Measurements from ENCODE around the gene NCKAP5.

NCKAP5 gene

DNA sequence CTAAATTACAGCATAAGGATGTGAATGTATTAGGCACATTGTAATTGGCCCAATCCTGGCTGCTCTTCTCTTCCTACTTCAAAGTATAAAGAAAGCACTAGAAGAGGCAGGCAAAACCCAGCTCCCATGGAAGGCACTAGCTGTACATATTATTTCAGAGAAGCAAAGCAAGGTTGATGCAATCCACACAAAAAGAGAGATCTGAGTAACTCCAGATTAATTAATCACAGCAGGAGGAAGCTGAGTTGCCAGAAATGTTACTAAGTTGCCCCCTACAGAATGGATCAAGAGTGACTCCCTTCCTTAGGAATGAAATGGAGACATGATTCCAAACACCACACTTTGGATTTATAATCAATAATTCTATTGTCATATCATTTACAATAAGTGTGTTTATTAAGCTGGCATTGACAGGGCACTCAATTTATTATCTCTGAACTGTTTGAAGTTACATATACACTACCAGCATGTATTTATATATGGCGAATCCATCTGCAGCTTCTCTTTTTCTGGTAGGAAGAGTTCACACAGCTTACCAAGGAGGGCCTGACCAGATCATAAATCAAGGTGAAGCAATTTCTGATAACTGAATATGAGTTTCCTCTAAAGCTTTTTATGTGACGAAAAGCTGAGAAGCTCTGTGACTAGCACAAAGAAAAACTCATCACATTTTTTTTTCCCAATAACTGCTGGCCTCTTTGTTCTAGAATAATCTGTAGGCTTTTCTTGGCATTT, 505.2 kb downstream of the NCKAP5 start:
- no peak for DNase-seq

DNA sequence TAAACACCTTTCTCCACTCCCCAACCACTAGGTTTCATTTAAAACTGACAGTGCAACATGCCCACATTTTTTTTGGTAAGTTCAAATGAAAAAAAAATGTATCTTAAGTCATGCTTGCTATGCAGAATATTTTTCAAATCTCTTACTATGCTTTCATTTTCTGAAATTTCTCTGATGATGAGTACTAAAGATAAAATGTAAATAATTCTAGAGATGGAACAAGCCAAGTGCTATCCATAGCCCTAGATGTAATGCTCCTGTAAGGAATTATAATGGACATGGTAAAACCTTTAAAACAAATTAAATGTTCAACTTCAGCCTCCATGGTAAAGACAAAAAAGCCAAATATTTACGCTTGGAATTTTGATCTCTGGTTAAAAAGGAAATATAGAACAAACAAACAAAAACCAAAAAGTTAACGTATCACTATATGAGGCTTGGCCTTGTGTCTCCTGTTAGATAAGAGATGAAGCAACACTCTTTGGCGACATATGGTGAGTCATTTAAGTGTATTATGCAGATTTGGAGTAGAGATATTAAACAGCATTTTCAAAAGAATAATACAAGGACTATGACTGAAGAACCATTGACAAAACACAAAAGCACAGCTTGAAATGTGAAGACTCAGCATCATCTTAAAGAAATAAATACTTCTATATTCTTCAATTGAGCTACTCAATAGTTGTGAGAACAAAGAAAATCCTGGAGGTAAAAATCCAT, 506.2 kb downstream of the NCKAP5 start:
- no peak for DNase-seq

DNA sequence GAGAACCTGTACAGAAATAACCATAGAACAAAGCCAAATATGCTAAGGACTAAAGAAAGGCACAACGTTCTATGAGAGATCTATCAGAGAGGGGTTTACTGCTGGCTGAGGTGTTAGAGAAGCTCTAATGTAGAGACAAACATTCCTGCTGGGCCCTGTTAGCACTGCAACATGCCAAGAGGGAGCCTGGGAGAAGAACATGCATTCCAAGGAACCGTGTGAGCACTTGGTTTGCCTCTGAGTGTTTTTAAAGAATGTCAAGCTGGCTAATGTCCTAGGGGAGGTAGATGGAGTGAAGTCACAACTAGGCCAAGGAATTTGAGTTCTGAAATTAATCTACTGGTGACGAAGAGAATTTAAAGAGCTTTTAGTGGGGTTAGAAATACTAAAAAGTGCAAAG, 514.0 kb downstream of the NCKAP5 start:
- no peak for DNase-seq

DNA sequence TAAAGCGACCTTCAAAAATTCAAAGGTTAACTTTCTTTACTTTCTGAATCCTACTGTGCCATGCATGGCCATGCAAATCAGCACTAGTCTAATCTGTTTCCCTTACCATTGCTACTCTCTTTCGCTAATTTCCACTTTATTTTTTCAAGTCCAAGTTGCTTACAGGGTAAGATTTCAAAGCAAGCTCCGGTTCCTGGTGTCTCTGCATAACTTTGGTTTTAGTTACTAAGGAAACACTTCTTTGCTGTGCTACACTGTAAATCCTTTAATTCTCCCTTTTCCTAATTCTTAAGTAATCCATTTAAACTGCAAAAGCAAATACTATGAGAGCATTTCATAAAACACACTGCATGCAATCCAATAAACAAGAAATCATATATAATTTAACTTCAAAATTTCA, 514.7 kb downstream of the NCKAP5 start:
- no peak for DNase-seq

DNA sequence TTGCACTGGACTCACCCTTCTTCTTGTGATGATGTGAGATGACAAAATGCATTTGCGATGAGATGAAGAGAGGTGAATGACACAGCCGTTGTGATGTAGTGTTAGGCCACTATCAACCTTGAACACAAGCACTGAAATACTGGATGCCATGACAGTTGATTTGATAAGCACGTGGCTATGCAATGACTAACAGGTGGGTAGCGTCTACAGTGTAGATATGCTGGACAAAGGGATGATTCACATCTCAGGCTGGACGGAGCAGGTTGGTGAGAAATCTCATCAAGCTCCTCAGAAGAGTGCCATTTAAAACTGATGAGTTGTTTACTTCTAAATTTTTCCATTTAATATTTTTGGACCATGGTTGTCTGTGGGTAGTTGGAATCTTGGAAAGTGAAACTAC, 522.5 kb downstream of the NCKAP5 start:
- no peak for DNase-seq

DNA sequence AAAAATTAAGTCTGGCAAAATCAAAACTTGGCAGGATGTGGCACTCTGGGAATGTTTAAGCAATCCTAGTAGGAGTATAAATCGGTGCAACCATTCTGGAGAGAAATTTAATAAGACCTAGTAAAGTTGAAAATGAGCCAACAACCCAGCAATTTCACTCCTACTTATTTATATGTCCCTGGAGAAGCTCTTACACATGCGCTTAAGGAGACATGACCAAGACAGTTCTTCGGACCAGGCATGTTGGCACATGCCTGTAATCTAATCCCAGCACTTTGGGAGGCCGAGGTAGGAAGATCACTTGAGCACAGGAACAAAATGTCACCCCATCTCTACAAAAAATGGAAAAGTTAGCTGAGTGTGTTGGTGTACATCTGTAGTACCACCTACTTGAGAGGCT, 523.7 kb downstream of the NCKAP5 start:
- DNase-seq = no peak

DNA sequence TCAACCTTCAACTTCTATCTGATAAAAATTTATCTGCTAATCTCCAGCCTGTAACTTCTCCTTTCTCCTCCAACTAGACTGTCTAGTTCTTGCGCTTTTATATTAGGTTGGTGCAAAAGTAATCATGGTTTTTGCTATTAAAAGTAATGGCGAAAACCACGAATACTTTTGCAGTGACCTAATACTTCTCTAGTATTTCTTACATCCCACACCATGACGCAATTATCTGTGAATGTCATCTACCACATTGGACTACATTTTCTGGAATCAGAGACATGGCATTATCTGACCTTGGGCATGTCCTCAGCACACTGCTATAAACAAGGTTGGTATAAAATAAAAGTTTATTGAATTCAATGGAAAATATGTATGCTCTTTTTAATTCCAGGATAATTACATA, 528.1 kb downstream of the NCKAP5 start:
- no peak for DNase-seq

DNA sequence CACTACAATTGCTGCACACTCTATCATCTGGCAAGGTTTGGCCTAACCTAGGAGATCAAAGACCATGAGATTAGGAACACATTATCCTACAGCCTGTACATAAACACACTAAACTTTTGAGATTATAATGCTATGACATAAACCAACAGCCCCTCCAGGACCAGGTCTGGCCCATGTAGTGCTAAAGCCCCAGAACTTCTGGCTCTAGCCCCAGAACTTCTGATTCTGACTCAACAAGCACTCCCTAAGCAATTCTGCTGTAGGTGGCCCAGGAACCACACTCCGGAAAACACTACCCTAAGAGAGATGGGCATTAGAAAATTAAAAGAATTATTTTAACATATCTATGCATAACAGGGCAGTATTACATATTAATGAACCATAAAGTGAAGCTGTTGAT, 528.7 kb downstream of the NCKAP5 start:
- DNase-seq = no peak

DNA sequence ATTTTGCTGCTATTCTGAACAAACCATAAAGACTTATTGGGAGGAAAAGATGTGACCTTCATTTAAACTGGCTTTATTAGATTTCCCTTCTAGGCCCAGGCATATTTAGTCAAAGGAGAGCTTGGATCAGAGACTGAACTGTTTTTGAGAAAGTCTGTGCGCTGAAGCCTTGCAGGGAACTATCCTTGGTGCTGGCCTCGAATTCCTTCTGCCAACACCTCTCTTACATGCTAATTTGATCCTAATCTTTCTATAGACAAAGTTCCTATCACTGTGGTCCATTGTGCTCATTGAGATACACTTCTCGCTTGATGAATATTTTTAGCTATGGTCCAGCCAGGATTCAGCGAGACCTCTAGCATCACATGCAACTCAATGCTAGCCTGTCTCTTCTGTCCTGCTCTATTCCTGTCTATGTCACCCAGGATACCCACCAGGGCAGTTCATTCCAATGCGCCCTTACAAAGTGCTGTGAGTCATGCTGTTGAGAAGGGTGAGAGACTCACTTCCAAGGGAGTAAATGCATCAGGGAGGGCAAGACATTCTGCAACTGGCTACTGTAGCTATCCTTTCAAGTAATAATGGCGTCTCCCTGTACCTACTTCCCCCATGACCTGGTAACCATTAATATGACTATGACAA, 541.6 kb downstream of the NCKAP5 start:
- DNase-seq = no peak

DNA sequence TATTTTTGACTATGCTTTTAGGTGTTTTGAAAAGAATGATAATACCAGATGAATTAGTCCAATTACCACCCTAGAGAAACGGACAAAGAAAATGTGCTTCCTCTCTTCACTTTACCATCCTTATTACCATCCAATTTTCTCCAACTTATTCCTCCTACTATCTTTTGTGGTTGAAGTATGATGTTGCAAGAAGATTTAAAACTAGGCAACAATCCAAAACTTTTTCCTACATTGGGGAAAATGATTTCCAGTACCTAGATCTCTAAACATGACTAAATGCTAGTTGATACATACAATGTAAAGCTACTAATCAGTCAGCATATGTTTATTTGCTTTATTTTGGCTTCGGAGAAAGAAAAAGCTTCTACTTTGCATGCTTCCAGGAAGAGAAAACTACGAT, 543.3 kb downstream of the NCKAP5 start:
- no peak for DNase-seq

DNA sequence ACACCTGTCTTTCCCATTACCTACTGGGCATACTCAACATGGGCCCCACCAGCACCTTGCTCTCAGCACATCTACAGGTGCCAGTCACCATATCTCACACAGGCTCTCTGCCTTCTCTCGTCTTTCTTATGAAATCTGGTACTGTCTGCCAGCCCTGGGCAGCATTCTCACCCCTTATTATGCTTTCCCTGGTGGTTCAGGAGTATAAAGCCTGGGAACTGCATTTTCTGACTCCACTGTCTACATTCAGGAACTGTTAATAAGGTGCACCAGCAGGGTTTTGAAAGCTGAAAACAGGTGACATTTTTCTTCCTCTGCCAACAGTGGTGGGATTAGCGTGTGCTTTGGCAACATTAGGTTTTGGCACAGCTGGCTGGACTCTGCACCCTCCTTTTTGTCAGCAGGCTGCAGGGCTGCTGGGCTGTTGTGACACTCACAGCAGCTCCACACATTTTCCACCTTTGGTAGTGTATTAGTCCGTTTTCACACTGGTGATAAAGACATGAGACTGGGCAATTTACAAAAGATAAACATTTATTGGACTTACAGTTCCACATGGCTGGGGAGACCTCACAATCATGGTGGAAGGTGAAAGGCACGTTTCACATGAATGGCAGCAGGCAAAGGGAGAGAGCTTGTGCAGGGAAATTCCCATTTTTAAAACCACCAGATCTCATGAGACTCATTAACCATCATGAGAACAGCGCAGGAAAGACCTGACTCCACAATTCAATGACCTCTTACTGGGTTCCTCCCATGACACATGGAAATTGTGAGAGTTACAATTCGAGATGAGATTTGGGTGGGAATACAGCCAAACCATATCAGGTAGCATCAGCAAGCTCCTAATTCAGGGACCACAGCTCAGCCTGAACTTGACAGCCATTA, 555.2 kb downstream of the NCKAP5 start:
- no peak for DNase-seq

DNA sequence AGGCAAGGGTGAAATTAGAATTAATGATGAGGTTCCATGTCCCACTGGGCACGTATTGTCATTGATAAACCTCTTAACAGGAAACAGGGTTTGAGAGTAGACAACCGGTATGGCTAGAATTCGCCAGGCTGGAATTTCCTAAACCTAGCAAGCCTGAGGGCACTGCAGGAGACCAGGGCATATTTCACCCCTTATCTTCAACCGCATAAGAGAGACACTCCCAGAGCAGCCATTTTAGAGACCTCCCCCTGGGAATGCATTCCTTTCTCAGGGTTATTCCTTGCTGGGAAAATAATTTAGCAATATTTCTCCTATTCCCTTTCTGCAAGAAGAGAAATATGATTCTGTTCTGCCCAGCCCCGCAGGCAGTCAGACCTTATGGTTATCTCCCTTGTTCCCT, 563.6 kb downstream of the NCKAP5 start:
- DNase-seq = peak; percentile 1

DNA sequence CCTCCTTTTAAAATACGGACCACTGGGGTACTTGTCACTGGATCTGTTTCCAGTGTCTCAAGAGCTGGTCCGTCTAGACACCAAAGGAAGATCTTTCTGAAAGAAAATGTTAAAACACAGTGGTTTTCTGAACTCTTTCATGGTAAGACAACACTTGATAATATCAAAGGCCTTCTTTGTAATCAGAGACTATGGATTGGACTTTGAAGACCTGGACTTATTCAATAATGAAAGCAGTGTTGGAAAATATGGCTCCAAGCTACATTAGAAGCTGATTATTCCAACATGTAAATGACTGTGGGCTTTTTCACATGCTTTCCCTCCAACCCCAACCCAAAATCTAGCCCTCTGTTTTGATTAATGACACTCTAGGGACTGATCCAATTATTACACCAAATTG, 568.8 kb downstream of the NCKAP5 start:
- no peak for DNase-seq

DNA sequence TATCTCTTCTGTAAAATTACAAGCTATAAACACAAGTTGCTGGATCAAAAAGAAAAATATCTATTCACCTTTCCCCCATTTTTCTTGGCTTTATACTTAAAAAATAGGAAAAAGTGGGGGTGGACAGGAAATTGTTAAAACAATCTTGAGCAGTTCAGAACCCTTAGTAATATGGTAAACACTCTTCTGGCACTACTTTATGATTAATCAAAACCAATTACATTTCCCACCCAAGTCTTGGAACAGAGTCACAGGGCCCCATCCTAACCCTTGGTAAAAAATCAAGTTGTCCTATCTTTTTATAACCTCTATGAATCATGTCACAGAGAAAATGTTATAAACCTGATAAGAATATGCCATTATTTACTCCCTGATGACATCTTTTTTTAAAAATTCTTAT, 570.0 kb downstream of the NCKAP5 start:
- no peak for DNase-seq

DNA sequence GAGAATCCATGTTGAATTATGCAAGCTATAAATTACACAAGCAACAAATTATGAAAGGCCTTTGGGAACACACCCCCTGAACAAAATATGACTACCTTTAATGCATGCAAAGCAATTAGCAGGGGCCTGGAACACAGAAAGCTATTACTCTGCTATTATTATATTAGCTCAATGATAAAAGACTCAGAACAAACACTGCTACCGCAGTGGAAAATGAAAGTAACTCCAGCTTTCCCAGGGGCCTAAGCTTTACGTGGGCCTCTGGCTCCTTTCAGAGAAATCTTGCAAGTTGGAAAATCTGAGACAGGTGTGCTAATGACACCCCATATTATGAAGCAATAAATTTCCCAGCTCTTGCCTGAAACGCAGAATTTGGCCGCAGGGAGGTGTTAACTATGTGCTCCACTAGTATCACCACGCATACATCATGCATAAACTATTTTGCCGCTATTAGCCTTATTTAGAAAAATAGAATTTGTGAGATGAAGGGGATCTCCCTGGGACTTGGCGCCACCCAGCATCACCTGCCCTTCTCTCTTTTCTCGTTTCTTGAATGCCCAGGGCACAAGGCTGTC, 576.7 kb downstream of the NCKAP5 start:
- DNase-seq = no peak

DNA sequence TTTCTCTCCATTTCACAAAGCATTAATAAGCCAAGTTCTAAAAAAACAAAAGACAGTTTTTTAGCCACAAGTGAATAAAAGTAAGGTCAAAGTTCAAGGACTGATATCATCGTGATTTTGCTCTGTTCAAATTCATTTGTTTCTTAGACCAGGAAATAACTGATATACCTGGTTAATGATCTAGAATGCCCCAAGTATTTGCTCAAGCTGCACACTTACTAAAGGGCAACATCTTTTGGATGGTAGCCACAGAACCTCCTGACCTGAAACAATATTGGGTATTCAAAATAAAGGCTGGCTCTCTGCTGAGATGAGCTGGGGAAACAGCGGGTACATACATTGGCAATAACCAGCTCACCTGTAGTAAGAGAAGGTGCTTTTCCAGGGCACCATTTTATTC, 583.5 kb downstream of the NCKAP5 start:
- DNase-seq = peak; percentile 37

DNA sequence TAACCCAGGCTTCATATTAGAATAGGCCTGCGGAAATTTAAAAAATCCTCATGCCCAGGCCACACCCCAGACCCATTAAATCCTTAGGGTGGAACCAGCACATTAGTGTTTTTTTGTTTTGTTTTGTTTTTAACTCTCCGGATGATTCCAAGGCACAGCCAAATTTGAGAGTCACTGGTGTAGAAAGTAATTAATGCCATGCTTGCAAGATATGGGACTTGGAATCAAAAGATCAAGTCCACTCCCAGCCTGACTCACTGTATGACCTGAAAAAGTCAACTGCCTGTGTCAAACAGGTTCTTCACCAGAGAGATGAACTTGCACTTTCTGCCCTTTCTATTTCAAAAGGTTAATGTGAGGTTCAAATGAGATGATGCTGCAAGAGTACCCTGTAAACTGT, 588.0 kb downstream of the NCKAP5 start:
- DNase-seq = no peak

DNA sequence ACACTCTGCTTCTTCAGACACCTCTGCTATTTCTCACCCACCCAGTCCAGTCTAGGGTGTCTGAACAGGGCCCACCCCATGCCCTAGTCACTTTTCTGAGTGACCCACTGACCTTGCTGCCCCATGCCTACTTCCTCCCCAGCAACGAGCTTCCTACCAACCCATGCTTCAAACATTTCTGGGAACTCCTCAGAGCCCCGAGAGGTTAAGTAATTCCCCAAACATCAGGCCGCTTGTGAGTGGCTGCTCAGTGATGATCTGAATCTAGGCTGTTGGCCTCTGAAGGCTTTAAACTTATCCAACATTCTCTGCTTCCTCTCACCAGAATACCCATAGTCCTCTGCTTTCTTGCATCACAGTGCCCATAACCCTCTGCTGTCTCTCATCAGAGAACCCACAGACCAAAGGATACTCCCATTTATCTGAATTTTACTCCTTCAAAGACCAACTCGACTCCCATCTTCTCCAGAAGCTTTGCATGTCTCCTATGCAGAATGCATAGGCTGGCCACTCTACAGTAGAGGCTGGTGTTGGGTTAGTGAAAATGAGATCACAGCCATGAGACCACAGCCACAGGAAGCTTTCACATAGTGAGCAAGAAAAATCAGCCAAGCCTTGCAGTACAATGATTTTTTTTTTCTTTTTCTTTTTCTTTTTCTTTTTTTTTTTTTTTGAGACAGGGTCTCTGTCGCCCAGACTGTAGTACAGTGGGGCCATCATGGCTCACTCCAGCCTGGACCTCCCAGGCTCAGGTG, 588.7 kb downstream of the NCKAP5 start:
- no peak for DNase-seq

DNA sequence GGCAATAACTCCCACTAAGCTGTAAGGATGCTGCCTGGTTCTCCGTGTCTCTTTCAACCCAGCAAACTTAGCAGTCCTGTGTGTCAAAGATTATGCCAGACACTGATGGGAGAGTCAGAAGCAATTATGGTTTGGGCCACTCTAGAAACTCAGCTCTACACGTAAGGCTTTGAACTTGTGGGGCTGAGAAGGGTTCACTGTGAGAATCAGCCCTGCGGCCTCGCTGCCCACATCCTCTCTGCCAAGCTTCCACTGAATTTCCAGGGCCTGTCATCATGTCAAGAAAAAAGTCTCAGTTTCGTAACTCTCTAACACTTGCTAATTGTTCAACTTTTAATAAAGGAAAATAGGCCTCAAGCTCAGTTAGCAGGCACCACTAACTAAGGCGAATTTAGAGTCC, 589.4 kb downstream of the NCKAP5 start:
- DNase-seq = no peak

DNA sequence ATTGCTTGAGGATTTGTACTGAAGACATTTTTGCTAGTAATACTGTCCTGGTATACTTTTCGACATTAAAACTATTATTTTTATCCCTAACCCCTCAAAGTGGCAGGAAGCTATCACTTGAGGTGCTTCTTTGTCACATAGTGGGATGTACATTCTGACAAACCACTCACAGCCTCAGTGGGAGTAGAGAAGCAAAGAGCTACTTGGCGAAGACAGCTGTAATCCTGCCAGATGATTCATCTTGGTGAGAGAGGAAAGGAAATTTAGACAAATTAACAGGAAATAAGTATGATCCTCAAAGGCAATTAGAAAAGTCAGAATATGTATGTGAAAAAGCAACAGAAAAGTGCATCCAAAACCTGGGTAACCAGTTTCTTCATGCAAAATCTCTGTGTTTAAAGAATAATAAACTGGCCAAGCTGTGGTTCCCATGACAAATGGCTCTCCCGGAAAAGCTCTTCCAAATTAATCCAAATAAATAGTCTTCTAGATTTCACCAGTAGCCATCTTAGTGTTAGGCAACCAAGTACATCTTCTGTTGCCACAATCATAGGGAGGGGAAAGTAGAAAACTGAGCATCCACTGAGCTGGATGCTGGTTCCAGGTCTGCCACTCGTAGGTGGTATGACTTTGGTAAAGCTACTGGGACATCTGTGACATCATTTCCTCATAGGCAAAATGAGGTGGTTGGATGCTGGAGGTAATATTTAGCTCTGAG, 590.3 kb downstream of the NCKAP5 start:
- no peak for DNase-seq
